SK-N-SH treated with all-trans-retinoic acid at 6 μM for 48 hours (cell line): ENCODE data around the gene SMCHD1.
A peak's percentile ranks its signal among the peaks of the same experiment; 100 is the strongest.

Experiments used
- ATAC-seq: fragments of 200-7000 bp; cut with Tn5 transposase; 3 replicates; pipeline ENCODE4 v1.9.1; 2020; ENCODE audit warnings: mild to moderate bottlenecking, moderate library complexity
- BACH2 ChIP-seq: fragments of 250-450 bp; sonication (Bioruptor Pico); IDR thresholded peaks from 2 replicates; pipeline ENCODE4 v1.9.0; 2021; ENCODE audit warnings: mild to moderate bottlenecking, borderline replicate concordance
- CSRNP3 ChIP-seq: fragments of 250-450 bp; sonication (Bioruptor Pico); IDR thresholded peaks from 2 replicates; pipeline ENCODE4 v1.5.1; 2021; ENCODE audit warnings: mild to moderate bottlenecking, moderate library complexity
- ESRRG ChIP-seq: fragments of 250-450 bp; sonication (Bioruptor Pico); IDR thresholded peaks from 2 replicates; pipeline ENCODE4 v1.6.1; 2021; ENCODE audit warnings: mild to moderate bottlenecking
- GLIS3 ChIP-seq: fragments of 250-450 bp; sonication (Bioruptor Pico); IDR thresholded peaks from 2 replicates; pipeline ENCODE4 v1.5.0; 2020; ENCODE audit warnings: mild to moderate bottlenecking, moderate library complexity
- ISL1 ChIP-seq: fragments of 250-450 bp; sonication (Bioruptor Pico); IDR thresholded peaks from 2 replicates; pipeline ENCODE4 v2.1.2; 2022; ENCODE audit warnings: mild to moderate bottlenecking, moderate library complexity
- OSR1 ChIP-seq: fragments of 250-450 bp; sonication (Bioruptor Pico); IDR thresholded peaks from 2 replicates; pipeline ENCODE4 v1.8.0; 2022; ENCODE audit warnings: moderate library complexity, mild to moderate bottlenecking, inconsistent platforms
- PATZ1 ChIP-seq: fragments of 250-450 bp; sonication (Bioruptor Pico); IDR thresholded peaks from 2 replicates; pipeline ENCODE4 v1.8.0; 2020; ENCODE audit warnings: mild to moderate bottlenecking, moderate library complexity, borderline replicate concordance
- POU6F1 ChIP-seq: fragments of 250-450 bp; sonication (Bioruptor Pico); IDR thresholded peaks from 2 replicates; pipeline ENCODE4 v1.8.0; 2021; ENCODE audit warnings: low read depth, mild to moderate bottlenecking, moderate library complexity, borderline replicate concordance
- PPARA ChIP-seq: fragments of 250-450 bp; sonication (Bioruptor Pico); IDR thresholded peaks from 2 replicates; pipeline ENCODE4 v1.5.0; 2020; ENCODE audit warnings: mild to moderate bottlenecking, borderline replicate concordance
- RARB ChIP-seq: fragments of 250-450 bp; sonication (Bioruptor Pico); IDR thresholded peaks from 2 replicates; pipeline ENCODE4 v1.8.0; 2021; ENCODE audit warnings: mild to moderate bottlenecking, moderate library complexity
- SNAI2 ChIP-seq: fragments of 250-450 bp; sonication (Bioruptor Pico); IDR thresholded peaks from 2 replicates; pipeline ENCODE4 v1.5.0; 2020; ENCODE audit warnings: mild to moderate bottlenecking, moderate library complexity
- TCF4 ChIP-seq: fragments of 250-450 bp; sonication (Bioruptor Pico); IDR thresholded peaks from 2 replicates; pipeline ENCODE4 v1.8.0; 2021; ENCODE audit warnings: mild to moderate bottlenecking, moderate library complexity, borderline replicate concordance
- TSHZ2 ChIP-seq: fragments of 250-450 bp; sonication (Bioruptor Pico); IDR thresholded peaks from 2 replicates; pipeline ENCODE4 v1.5.0; 2020; ENCODE audit warnings: mild to moderate bottlenecking, moderate library complexity
- ZC3H10 ChIP-seq: fragments of 250-450 bp; sonication (Bioruptor Pico); IDR thresholded peaks from 2 replicates; pipeline ENCODE4 v1.5.1; 2021; ENCODE audit warnings: mild to moderate bottlenecking, moderate library complexity
- ZFP30 ChIP-seq: fragments of 450-650 bp; formaldehyde crosslinking; IDR thresholded peaks from 2 replicates; pipeline ENCODE4 v1.5.0; 2022; ENCODE audit warnings: mild to moderate bottlenecking, moderate library complexity
- ZNF565 ChIP-seq: fragments of 450-650 bp; formaldehyde crosslinking; conservative IDR thresholded peaks from 2 replicates; pipeline ENCODE4 v1.5.0; 2020; ENCODE audit warnings: low read depth, mild to moderate bottlenecking, moderate library complexity
- ZNF70 ChIP-seq: fragments of 450-650 bp; formaldehyde crosslinking; IDR thresholded peaks from 2 replicates; pipeline ENCODE4 v1.5.0; 2020; ENCODE audit warnings: mild to moderate bottlenecking, moderate library complexity
- ZNF8 ChIP-seq: fragments of 450-650 bp; formaldehyde crosslinking; IDR thresholded peaks from 2 replicates; pipeline ENCODE4 v1.5.0; 2020; ENCODE audit warnings: mild to moderate bottlenecking, moderate library complexity
- TF ChIP-seq, protein P1 (sequence below): fragments of 250-450 bp; sonication (Bioruptor Pico); IDR thresholded peaks from 2 replicates; pipeline ENCODE4 v1.5.1; 2020; ENCODE audit warnings: low read depth, mild to moderate bottlenecking, moderate library complexity

The SMCHD1 gene

DNA sequence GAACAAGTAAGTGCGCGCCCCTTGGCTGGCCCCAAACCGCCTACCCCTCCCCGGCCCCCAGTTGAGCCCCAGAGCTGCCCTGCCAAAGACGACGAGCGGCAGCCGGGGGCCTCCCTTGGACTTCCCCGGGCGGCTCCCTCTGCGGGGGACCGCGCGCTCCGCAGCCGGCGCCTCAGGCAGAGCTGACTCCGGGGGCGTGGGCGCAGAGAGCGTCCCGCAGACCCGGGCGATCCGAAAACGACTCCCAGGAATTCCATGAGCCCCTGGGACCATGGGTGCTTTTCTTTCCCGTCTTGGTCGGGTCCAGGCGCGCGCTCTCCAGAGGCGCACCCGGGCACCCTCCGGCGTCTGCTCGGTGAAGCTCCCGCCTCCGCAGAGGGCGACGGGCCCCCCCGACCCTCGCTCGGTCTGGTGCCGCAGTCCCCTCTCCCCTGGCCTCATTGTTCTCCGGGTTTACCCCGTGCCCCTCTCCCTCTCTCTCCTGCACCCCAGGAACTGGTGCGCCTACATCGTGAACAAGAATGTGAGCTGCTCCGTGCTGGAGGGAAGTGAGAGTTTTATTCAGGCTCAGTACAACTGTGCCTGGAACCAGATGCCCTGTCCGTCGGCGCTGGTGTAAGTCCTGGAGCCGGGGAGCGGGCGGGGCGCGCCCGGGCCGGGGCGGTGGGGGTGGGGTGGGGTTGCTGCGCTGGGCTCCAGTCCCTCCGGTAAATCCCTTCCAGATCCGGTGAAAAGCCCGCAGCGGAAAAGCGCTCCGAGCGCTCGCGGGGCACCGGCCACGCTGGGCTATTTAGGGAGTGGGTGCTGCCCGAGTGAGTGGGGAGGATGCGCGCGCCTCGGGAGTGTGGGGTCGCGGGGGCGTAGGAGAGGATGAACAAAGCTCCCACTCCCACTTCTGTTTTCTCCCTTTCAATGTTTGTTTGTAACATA lies 192.1 kb downstream of the SMCHD1 start:
- TF ChIP-seq ZNF8 (CRISPR knock-in tag), result no peak
- no peak for TF ChIP-seq CSRNP3 (CRISPR knock-in tag)
- TF ChIP-seq, all 23 proteins: peak for 0
- ATAC-seq, result peak; percentile 54

DNA sequence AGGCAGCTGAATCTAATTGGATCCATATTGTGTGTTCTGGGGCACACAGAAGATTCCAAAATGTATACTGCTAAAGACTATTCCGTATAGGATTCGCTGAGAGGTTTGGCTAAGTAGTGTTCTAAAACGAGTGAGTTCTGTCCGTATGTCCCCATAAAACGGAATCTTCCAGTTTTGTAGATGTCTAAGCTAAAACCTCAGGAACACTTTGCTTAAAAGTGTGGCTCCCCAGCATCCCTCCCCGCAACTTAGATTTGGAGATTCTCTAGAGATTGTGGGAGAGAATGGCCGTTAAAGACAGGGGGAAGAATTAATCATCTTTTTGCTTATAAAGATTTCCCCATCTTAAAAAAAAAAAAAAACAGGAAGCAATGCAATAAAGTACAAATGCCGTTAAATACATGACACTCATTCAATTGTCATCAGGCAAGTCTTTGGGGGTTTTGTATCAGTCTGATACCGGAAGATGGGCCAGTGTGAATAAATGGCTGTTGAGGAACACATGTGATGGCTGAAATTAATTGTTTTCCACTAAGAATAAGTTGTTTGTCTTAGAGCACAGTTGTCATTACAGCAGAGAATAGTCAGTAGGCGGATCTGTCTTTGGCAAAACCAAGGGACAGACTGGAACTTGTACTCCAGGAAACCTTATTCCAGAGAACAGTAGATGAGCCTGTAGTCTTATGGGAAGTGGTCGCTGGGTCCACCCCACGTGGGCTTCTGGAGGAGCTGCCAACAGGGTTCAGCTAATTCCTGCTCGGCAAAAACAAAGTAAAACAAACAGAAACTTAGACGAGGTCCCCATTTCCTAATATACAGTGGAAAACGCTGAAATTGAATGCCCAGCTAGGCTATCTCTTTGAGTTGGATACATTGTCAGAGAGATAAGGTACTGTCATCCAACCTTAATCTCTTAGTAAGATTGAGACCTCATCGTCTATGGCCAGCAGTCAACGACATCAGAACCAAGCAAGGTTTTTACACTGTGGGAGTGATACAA lies 193.0 kb downstream of the SMCHD1 start:
- ATAC-seq, result no peak; the same call in 2 of the 3 replicates
- TF ChIP-seq GLIS3, result no peak
- no peak for TF ChIP-seq ZNF565 (CRISPR knock-in tag)
- TF ChIP-seq, protein P1, sequence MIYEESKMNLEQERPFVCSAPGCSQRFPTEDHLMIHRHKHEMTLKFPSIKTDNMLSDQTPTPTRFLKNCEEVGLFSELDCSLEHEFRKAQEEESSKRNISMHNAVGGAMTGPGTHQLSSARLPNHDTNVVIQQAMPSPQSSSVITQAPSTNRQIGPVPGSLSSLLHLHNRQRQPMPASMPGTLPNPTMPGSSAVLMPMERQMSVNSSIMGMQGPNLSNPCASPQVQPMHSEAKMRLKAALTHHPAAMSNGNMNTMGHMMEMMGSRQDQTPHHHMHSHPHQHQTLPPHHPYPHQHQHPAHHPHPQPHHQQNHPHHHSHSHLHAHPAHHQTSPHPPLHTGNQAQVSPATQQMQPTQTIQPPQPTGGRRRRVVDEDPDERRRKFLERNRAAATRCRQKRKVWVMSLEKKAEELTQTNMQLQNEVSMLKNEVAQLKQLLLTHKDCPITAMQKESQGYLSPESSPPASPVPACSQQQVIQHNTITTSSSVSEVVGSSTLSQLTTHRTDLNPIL (CRISPR knock-in tag), result no peak
- no peak for TF ChIP-seq SNAI2
- no peak for TF ChIP-seq RARB (CRISPR knock-in tag)
- TF ChIP-seq TSHZ2 (CRISPR knock-in tag), result no peak
- TF ChIP-seq OSR1 (CRISPR knock-in tag), result no peak
- no peak for TF ChIP-seq ZC3H10
- no peak for TF ChIP-seq CSRNP3 (CRISPR knock-in tag)
- no peak for TF ChIP-seq ZNF8 (CRISPR knock-in tag)

GRCh38 chr18:2850816-2851215 lies 195.3 kb downstream of the SMCHD1 start:
- no peak for TF ChIP-seq POU6F1 (CRISPR knock-in tag)
- TF ChIP-seq, protein P1 (CRISPR knock-in tag), result peak; percentile 35; the same call in 1 of the 2 replicates
- TF ChIP-seq ZFP30, result no peak
- TF ChIP-seq PATZ1 (CRISPR knock-in tag), result no peak
- TF ChIP-seq ISL1 (CRISPR knock-in tag), result peak; percentile 13; the same call in 1 of the 2 replicates
- no peak for TF ChIP-seq TCF4 (CRISPR knock-in tag)
- TF ChIP-seq GLIS3, result no peak
- TF ChIP-seq ZNF565 (CRISPR knock-in tag), result no peak
- TF ChIP-seq ZNF70 (CRISPR knock-in tag), result no peak
- no peak for TF ChIP-seq BACH2
- no peak for TF ChIP-seq PPARA (CRISPR knock-in tag)
- TF ChIP-seq ESRRG, result no peak
- TF ChIP-seq, all 23 proteins: peak for 2

More at GRCh38 chr18:2850816-2851215, 195.3 kb downstream of the SMCHD1 start:
- ATAC-seq, result no peak
